ENCODE measurements around the gene PERM1. TPM values are rescaled to one million over a fixed set of nuclear protein-coding genes. Genes with fewer than 3 reads are reported as not detected.
A peak's percentile ranks its signal among the peaks of the same experiment; 100 is the strongest.
"Not testable (repeated sequence)": the region's sequence is repeated elsewhere in the genome, so short reads cannot be mapped to it uniquely, and the experiment has no call there.

Gene PERM1
- total RNA-seq, 1 donor from 2014 or later, result 38.4 TPM

DNA sequence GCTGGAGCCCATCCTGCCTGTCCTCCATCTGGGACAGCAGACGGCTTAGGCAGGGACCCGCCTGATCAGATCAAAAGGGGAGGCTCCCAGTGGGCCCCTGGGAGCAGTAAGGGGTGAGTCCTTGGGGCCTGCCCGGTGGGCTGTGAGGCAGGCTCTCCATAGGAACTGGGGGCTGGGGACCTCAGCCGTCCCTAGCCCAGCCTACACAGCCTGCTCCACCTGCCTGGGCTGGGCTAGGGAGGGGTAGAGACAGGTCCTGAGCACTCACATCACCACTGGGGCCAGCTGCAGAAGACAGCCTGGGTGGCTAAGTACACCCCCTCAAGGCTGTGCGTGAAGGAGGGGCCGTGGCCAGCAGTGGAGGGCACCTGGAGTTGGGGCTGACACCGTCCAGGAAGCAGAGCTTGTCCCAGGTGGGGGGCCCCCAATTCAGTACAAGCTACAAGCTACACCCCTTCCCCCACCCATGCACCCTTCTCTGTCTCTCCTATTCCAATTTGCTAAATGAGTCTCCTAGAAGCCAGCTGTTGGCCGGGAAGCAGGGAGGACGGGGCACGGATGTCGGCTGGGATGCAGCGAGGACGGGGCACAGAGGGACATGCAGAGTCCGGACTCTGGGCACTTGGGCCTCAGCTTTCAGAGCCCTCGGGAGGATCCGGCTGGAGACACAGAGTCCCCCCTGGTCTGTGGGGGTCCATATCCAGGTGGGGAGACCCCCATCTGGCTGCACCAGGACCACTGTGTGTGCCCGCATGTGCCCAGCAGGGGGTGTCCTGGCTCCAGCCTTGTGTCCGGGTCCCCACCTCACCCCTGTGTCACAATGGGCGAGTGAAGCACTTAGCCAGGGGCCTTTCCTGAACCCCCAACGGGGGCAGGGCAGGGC, 33.1 kb upstream of the PERM1 start:
- DNase-seq, result no peak

GRCh38 chr1:1013922-1014648, 32.2 kb upstream of the PERM1 start:
- no peak for DNase-seq

- peak; percentile 93 for DNase-seq
Measured at GRCh38 chr1:1013105-1013921, 31.4 kb upstream of the PERM1 start, which contains the start of gene ISG15. TSS of gene ISG15 (plus strand) at chr1:1013497. CDS start at chr1:1013574, 77 bp downstream.

DNA sequence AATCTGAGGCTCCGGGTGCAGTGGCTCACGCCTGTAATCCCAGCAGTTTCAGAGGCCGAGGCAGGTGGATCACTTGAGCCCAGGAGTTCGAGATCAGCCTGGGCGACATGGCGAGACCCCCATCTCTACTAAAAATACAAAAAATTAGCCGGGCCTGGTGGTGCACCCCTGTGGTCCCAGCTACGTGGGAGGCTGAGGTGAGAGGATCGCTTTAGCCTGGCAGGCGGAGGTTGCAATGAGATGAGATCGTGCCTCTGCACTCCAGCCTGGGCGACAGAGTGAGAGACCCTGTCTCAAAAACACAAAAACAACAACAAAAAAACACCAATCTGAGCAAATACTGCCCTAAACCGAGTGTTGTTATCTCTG, 30.8 kb upstream of the PERM1 start:
- not testable (repeated sequence) for DNase-seq

GRCh38 chr1:1011396-1011949, 29.6 kb upstream of the PERM1 start:
- DNase-seq, result no peak

- DNase-seq, result not testable (repeated sequence)
Measured at GRCh38 chr1:1010131-1010530, 28.2 kb upstream of the PERM1 start.

- peak; percentile 48 for DNase-seq
Measured at GRCh38 chr1:1006305-1007159, 24.6 kb upstream of the PERM1 start.

DNA sequence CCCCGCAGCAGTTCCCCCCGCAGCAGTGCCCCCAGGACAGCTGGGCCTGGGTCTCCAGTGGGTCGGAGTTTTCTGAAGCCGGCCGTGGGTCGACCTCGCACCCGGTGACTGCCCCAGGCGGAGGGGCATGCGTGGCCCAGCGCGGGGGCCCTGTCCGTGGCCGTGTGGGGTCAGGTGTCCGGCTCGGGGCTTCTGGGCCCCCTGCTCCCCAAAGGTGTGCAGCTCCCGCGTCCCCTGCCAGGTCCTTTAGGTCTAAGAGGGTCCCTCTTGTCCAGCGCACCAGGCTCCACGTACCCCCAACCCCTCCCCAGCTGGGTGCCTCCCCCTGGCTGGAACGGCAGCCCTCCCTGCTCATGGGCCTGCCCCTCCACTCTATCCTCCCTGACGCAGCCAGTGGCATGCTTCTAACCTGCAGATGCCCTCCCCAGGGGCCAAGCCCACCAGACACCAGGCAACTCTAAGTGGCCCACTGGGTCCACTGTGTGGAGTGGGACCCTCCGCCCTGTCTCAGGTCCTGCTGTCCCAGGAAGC, 23.9 kb upstream of the PERM1 start:
- DNase-seq, result no peak

DNA sequence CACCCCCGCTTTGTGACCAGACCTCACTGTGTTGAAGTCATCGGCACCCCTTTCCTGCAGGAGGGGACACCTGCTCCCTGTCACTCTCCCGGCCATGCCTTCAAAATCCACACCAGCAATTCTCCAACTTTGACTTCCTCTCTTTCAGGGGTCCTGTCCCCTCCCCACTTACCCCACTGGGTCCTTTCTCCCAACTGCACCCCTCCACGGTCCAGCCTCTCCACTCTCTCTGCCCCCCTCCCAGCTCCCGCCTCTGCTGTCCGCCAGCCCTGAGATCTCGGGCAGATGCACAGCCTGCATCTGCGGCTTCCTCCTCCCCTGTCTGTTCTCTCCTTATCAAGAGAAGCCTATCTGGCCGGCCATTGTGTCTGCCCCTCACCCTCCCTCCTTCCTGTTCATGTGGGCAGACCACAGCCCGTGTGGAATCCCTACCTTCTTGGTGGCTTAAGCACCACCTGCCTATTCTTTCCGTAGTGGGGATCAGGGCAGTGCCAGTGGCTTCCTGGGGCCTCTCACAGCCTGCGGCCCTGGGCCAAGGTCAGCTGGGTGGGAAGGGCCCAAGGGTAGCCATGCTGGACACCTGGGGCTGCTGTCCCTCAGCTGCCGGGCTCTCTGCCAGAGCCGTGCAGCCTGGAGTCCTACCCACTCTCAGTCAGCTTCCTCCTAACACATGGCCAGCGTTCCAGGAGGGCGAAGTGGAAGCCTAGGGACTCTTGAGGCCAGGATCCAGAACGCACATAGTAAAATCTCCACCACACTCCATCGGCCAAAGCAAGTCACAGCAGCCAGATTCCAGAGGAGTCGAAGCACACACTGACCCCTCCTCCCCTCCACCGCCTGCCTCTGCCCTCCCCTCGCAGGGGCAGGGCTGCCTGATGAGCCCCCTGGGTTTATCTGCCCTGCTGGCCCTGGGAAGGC, 23.1 kb upstream of the PERM1 start:
- peak; percentile 83 for DNase-seq

GRCh38 chr1:1004420-1004779, 22.5 kb upstream of the PERM1 start:
- DNase-seq, result no peak

GRCh38 chr1:1003618-1004419, 21.9 kb upstream of the PERM1 start:
- no peak for DNase-seq

GRCh38 chr1:1001057-1001783, 19.3 kb upstream of the PERM1 start:
- peak; percentile 52 for DNase-seq

DNA sequence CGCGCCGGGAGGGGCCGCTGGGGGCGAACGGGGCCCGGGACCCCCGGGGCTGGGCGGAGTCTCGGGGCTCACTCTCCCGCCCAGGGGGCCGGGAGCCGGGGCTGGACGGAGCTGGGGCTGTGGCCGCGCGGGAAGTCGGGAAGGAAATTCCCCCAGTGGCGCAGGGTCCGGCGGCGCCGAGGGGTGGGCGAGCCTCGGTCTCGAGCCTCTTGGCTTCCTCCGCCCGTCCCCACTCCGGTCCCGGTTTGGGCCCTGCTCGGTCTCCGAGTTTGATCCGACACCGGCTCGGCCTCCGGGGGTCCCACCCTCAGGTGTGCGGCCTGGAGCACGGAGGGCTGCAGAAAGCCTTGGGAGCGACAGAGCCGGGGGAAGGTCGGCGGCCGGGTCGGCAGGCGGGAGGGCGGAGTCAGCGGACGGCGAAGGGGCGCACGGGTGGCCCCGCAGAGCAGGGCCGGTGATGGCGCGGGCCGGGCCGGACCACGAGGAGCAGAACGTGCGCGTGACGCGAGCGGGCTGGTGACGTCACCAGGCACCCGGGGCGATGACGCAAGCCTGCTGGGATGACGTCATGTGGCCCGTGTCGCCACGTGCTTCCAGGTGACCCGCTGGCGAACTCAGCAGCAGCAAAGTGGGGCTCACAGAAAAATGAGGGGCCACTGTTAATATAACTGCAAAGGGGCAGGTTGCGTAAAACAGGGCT, 18.6 kb upstream of the PERM1 start:
- peak; percentile 93 for DNase-seq

DNA sequence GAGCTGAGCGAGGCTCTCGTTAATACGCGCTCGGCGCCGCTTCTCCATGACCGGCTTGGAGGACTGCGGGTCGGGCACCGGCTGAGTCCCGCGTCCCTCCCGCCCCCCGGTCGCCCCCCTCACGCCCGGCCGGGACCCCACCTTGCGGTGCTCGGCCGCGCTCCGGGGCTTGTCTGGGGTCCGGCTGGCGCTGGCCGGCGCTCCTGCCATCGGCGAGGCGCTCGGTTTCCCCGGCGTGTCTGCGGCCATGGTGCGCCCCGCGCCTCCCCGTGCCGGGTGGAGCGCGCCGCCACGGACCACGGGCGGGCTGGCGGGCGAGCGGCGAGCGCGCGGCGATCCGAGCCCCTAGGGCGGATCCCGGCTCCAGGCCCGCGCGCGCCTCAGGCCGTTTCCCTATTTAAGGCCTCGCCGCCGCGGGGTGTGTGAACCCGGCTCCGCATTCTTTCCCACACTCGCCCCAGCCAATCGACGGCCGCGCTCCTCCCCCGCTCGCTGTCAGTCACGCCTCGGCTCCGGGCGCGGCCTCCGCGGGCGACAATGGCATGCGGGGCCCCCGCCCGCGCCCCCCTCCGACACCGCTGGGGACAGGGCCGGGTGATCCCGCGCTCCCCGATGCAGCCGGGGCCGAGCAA, 17.9 kb upstream of the PERM1 start, which contains the start of gene HES4:
Gene HES4, minus strand, starts transcription at position 373 of the 632 bp plus-strand sequence. Its CDS starts 124 bp downstream, at position 249.
- peak; percentile 97 for DNase-seq

DNA sequence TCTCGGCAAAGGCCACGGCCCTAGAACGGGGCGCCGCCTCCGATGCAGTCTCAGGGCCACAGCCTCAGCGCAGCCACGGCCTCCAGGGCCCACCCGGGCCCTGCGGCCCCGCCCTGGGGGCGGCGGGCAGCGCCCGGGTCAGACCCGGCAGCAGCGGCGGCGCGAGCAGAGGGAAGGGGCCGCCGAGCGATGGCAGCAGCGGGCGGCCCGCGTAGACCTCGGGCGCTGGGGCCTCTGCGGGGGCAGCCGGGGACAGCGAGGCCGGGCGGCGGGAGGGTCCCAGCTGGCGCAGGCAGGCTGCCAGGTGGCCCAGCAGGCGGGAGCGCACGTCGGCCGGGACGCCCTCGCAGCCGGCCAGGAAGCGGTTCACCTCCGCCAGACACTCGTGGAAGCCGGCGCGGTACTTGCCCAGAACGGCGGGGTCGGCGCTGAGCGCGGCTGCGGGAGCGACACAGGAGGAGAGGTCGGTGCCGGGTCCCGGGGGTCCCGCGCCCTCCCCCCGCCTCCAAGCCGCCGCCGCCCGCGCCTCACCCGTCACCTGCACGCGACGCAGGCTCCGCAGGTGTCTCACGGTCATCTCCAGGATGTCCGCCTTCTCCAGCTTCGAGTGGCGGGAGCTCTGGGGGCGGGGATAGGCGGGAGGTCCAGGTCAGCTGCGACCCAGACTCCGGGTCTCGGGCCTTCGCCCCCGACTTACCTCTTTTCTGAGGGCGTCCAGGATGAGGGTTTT, 17.3 kb upstream of the PERM1 start:
- DNase-seq, result peak; percentile 79

DNA sequence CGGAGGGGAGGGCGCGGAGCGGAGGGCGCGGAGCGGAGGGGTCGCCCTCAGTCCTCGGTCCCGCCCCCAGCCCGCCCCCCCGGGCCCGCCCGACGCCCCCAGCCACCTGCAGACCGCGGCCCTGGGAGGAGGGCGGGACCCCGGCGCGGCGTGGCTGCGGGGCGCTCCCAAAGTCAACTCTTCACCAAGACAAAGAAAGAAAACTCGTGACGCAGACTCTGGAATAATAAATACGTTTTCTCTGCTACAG, 16.8 kb upstream of the PERM1 start:
- peak; percentile 65 for DNase-seq

Measured in tongue (tissue), 2 donors.